Measurements from ENCODE around the gene IER3IP1.
"Not testable (repeated sequence)": the region's sequence is repeated elsewhere in the genome, so short reads cannot be mapped to it uniquely, and the experiment has no call there.

DNA sequence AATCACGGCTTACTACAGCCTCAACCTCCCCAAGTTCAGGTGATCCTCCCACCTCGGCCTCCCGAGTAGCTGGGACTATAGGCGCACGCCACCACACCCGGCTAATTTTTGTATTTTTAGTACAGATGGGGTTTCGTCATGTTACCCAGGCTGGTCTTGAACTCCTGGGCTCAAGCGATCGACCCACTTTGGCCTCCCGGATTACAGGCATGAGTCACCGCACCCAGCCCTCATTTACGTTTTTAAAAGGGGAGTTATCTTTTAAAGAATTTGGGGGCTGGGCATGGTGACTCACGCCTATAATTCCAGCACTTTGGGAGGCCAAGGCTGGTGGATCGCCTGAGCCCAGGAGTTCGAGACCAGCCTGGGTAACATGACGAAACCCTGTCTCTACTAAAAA, 17.8 kb downstream of the IER3IP1 start:
- TF ChIP-seq EZH2 (IDR thresholded peaks at IDR 0.05; ENCODE audit: insufficient read depth, low read length): not testable (repeated sequence)
- TF ChIP-seq, protein P1, sequence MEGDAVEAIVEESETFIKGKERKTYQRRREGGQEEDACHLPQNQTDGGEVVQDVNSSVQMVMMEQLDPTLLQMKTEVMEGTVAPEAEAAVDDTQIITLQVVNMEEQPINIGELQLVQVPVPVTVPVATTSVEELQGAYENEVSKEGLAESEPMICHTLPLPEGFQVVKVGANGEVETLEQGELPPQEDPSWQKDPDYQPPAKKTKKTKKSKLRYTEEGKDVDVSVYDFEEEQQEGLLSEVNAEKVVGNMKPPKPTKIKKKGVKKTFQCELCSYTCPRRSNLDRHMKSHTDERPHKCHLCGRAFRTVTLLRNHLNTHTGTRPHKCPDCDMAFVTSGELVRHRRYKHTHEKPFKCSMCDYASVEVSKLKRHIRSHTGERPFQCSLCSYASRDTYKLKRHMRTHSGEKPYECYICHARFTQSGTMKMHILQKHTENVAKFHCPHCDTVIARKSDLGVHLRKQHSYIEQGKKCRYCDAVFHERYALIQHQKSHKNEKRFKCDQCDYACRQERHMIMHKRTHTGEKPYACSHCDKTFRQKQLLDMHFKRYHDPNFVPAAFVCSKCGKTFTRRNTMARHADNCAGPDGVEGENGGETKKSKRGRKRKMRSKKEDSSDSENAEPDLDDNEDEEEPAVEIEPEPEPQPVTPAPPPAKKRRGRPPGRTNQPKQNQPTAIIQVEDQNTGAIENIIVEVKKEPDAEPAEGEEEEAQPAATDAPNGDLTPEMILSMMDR (IDR thresholded peaks at IDR 0.05; ENCODE audit: insufficient read depth, low read depth, low read length): not testable (repeated sequence)

All from astrocyte (in vitro differentiated cells and primary cell).